Lower leg skin (tissue), 3 donors: ENCODE measurements around the gene MSRB3.

Experiments
- POLR2A ChIP-seq, 2 donors: fragments of 450-650 bp; IDR thresholded peaks; one replicate each; pipeline ENCODE4 v1.6.1; 2016 to 2017; ENCODE audit warnings: antibody characterized with exemption in 2 of 2, mild to moderate bottlenecking in 1 of 2, moderate library complexity in 1 of 2
- TF ChIP-seq, protein P1 (sequence below), 3 donors: fragments of 450-650 bp; IDR thresholded peaks; one replicate each; pipeline ENCODE4 v1.5.1; 2016; ENCODE audit warnings: antibody characterized with exemption in 3 of 3, mild to moderate bottlenecking in 3 of 3, moderate library complexity in 2 of 3

GRCh38 chr12:65335021-65335714, 56.7 kb downstream of the MSRB3 start:
- no peak for TF ChIP-seq POLR2A (IDR thresholded peaks at IDR 0.05)
- TF ChIP-seq, protein P1, sequence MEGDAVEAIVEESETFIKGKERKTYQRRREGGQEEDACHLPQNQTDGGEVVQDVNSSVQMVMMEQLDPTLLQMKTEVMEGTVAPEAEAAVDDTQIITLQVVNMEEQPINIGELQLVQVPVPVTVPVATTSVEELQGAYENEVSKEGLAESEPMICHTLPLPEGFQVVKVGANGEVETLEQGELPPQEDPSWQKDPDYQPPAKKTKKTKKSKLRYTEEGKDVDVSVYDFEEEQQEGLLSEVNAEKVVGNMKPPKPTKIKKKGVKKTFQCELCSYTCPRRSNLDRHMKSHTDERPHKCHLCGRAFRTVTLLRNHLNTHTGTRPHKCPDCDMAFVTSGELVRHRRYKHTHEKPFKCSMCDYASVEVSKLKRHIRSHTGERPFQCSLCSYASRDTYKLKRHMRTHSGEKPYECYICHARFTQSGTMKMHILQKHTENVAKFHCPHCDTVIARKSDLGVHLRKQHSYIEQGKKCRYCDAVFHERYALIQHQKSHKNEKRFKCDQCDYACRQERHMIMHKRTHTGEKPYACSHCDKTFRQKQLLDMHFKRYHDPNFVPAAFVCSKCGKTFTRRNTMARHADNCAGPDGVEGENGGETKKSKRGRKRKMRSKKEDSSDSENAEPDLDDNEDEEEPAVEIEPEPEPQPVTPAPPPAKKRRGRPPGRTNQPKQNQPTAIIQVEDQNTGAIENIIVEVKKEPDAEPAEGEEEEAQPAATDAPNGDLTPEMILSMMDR (IDR thresholded peaks at IDR 0.05): no peak
